Measurements from ENCODE around the gene DENND5A. TPM values are rescaled to one million over a fixed set of nuclear protein-coding genes. Genes with fewer than 3 reads are reported as not detected.

The DENND5A gene
- total and polyA plus RNA-seq, 10 of the 15 experiments (the other 5 are each of a cell fraction or from before 2014, with no cell fraction given): 15.6 to 157 (median 85.1) TPM

DNA sequence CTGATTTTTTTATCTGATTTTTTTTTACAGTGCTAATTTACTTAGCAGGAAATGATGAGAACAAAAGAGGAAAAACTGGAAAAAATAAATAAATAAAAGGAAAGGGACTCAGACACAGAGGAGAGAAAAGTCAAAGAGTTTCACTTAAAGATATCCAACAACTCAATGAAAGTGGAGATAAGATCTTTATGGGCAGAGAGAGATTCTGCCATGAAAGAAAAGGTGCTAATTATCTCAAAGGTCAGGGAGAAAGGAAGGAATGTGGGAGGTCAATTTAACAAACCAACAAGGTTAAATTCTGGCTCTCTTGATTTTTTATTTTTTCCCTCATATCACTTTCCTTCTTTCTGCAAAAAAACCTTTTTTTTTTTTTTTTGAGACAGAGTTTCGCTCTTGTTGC, 86.0 kb downstream of the DENND5A start (continued):
- TF ChIP-seq TAF1 (IDR thresholded peaks at IDR 0.05; ENCODE audit: borderline replicate concordance, low read depth, low read length): no peak
- no peak for TF ChIP-seq SREBF2 (IDR thresholded peaks at IDR 0.05; ENCODE audit: low read length)
- TF ChIP-seq ESRRA (IDR thresholded peaks at IDR 0.05; ENCODE audit: low read length): no peak

DNA sequence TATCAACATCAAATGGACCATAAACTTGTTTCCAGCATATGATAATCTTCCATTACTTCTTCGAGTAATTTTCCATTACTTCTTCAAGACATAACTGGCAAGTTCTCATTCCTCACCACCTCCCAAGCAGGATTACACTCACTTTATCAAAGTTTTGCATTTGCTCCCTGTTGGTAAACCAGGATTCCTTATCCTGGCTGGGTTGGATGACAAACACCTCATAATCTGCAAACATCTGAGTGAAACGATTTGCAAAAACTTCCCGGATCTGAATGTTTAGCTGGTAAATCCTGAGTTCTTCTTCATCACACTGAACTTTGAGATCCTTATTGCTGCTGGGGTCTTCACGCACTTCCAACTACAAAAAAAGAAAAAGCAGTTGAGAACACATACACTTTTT, 86.4 kb downstream of the DENND5A start:
- FAIRE-seq (no peak), ATAC-seq (no peak), DNase-seq (ENCODE audit: low read depth, low spot score) (no peak)
- H4K20me1 ChIP-seq (ENCODE audit: control insufficient read depth, insufficient read depth): no peaks in the 10 kb centered on the region
- WGBS (ENCODE audit: insufficient coverage, insufficient replicate concordance, low lambda C conversion rate, missing lambda C conversion rate): 98% methylated on average over 4 of the region's 4 CpGs
- ChIA-PET SMC1A (ENCODE audit: uncharacterized antibody, unreplicated experiment) (no interaction called here), POLR2A (no interaction called here), RAD21 (ENCODE audit: unreplicated experiment) (no interaction called here), CTCF (no interaction called here)
- H3K79me2 ChIP-seq (ENCODE audit: control insufficient read depth, insufficient read depth, low read length): no peaks in the 10 kb centered on the region
- no peaks in the 10 kb centered on the region for H3K27me3 ChIP-seq (replicated peaks in 1 of 2; ENCODE audit: control insufficient read depth in 2 of 2, insufficient read depth in 2 of 2, low read length in 1 of 2)
- intact Hi-C loops (cut with micrococcal nuclease; ENCODE audit: unreplicated experiment): no loop called here
- in situ Hi-C loops (cut with MboI): no loop called here
- peaks cover 0 to 4% of the 10 kb centered on the region in 2 experiments; a peak in 2 of 4 replicates for H3K36me3 ChIP-seq (ENCODE audit: control insufficient read depth in 2 of 2, insufficient read depth in 2 of 2, low read length in 1 of 2)
- no peaks in the 10 kb centered on the region for H3K9me3 ChIP-seq (replicated peaks; ENCODE audit: control insufficient read depth, insufficient read depth, low read length)
- no peak overlapping the region for H2AFZ ChIP-seq (ENCODE audit: control insufficient read depth, low read depth, low read length)
- no peak overlapping the region for H3K4me2 ChIP-seq (ENCODE audit: control insufficient read depth, insufficient read depth)
- no peak overlapping the region for H3K27ac ChIP-seq (ENCODE audit: control insufficient read depth, insufficient read depth)
- BruUV-seq (replicated peaks): no TSS peak
- no peak overlapping the region for H3K4me3 ChIP-seq
- no peaks in the 10 kb centered on the region for H3K4me1 ChIP-seq (ENCODE audit: control insufficient read depth, insufficient read depth, low read length)
- H3K9ac ChIP-seq (ENCODE audit: control insufficient read depth, insufficient read depth, low read length): no peak overlapping the region
- TF ChIP-seq SP1 (IDR thresholded peaks at IDR 0.05; ENCODE audit: low read depth, low read length) (no peak), TAF1 (IDR thresholded peaks at IDR 0.05; ENCODE audit: borderline replicate concordance, low read depth, low read length) (no peak), MYC (IDR thresholded peaks at IDR 0.05; ENCODE audit: insufficient read depth, insufficient read length, insufficient replicate concordance, low read length, severe bottlenecking) (no peak), SMAD1 (IDR thresholded peaks at IDR 0.05; ENCODE audit: low read depth, partially characterized antibody) (no peak), ATF7 (IDR thresholded peaks at IDR 0.05; ENCODE audit: low read depth) (no peak), RBBP5 (conservative IDR thresholded peaks at IDR 0.05) (no peak), IKZF2 (IDR thresholded peaks at IDR 0.05) (no peak), YY1 (IDR thresholded peaks at IDR 0.05; ENCODE audit: low read depth, low read length) (no peak)
- TF ChIP-seq, protein P1, sequence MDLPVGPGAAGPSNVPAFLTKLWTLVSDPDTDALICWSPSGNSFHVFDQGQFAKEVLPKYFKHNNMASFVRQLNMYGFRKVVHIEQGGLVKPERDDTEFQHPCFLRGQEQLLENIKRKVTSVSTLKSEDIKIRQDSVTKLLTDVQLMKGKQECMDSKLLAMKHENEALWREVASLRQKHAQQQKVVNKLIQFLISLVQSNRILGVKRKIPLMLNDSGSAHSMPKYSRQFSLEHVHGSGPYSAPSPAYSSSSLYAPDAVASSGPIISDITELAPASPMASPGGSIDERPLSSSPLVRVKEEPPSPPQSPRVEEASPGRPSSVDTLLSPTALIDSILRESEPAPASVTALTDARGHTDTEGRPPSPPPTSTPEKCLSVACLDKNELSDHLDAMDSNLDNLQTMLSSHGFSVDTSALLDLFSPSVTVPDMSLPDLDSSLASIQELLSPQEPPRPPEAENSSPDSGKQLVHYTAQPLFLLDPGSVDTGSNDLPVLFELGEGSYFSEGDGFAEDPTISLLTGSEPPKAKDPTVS (IDR thresholded peaks at IDR 0.05; ENCODE audit: low read depth, low read length): no peak
- TF ChIP-seq, protein P2, sequence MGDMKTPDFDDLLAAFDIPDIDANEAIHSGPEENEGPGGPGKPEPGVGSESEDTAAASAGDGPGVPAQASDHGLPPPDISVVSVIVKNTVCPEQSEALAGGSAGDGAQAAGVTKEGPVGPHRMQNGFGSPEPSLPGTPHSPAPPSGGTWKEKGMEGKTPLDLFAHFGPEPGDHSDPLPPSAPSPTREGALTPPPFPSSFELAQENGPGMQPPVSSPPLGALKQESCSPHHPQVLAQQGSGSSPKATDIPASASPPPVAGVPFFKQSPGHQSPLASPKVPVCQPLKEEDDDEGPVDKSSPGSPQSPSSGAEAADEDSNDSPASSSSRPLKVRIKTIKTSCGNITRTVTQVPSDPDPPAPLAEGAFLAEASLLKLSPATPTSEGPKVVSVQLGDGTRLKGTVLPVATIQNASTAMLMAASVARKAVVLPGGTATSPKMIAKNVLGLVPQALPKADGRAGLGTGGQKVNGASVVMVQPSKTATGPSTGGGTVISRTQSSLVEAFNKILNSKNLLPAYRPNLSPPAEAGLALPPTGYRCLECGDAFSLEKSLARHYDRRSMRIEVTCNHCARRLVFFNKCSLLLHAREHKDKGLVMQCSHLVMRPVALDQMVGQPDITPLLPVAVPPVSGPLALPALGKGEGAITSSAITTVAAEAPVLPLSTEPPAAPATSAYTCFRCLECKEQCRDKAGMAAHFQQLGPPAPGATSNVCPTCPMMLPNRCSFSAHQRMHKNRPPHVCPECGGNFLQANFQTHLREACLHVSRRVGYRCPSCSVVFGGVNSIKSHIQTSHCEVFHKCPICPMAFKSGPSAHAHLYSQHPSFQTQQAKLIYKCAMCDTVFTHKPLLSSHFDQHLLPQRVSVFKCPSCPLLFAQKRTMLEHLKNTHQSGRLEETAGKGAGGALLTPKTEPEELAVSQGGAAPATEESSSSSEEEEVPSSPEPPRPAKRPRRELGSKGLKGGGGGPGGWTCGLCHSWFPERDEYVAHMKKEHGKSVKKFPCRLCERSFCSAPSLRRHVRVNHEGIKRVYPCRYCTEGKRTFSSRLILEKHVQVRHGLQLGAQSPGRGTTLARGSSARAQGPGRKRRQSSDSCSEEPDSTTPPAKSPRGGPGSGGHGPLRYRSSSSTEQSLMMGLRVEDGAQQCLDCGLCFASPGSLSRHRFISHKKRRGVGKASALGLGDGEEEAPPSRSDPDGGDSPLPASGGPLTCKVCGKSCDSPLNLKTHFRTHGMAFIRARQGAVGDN (IDR thresholded peaks at IDR 0.05): no peak
- TF ChIP-seq, protein P3, sequence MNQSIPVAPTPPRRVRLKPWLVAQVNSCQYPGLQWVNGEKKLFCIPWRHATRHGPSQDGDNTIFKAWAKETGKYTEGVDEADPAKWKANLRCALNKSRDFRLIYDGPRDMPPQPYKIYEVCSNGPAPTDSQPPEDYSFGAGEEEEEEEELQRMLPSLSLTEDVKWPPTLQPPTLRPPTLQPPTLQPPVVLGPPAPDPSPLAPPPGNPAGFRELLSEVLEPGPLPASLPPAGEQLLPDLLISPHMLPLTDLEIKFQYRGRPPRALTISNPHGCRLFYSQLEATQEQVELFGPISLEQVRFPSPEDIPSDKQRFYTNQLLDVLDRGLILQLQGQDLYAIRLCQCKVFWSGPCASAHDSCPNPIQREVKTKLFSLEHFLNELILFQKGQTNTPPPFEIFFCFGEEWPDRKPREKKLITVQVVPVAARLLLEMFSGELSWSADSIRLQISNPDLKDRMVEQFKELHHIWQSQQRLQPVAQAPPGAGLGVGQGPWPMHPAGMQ (IDR thresholded peaks at IDR 0.05; ENCODE audit: borderline replicate concordance): no peak
